ENCODE measurements around the gene ADM.

ADM gene

GRCh38 chr11:10291801-10292638 lies 12.9 kb upstream of the ADM start:
- no peak for DNase-seq

DNA sequence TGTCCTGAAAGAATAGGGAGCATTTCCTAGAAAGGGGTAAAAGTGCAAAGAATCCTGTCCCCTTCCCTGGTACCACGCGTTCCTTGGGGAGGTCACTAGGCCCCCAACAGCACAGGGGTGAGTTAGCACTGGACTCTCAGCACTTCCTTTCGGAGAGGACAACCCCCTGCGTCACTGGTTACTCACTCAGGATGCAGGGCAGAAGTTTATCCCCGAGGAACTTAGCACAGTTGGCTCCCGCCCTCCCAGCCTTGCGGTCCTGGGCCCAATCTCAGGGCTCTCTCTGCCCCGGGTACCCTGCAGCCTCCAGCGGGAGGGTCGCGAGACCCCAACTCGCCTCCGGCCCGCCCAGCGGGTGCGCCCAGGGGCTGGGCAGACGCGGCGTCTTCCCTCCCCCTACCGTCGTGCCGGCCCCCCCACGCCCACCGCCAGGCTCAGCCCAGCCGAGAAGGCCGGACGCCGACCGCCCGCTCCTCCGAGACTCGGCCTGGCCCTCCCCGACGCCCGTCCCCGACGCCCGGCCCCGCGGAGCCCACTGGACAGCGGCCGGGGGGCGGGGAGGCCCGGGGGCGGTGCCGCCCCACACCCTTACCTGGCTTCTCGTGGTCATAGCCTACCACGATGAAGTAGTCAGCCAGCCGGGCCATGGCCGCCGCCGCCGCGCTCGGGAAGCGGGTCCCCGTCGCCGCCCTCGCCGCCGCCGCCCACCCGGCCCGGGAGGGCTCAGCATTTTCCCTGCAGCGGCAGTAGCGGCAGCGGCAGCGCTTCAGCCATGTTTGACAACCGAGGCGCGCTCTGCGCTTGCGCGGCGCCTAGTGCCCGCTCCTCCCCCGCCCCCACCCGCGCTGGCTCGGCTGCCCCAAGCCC lies 11.2 kb upstream of the ADM start, which contains the start of gene SBF2:
SBF2 (minus strand) TSS at position 797 of the 867 bp plus-strand sequence; CDS start at position 647, 150 bp downstream.
- DNase-seq: peak; percentile 89 to 90

DNA sequence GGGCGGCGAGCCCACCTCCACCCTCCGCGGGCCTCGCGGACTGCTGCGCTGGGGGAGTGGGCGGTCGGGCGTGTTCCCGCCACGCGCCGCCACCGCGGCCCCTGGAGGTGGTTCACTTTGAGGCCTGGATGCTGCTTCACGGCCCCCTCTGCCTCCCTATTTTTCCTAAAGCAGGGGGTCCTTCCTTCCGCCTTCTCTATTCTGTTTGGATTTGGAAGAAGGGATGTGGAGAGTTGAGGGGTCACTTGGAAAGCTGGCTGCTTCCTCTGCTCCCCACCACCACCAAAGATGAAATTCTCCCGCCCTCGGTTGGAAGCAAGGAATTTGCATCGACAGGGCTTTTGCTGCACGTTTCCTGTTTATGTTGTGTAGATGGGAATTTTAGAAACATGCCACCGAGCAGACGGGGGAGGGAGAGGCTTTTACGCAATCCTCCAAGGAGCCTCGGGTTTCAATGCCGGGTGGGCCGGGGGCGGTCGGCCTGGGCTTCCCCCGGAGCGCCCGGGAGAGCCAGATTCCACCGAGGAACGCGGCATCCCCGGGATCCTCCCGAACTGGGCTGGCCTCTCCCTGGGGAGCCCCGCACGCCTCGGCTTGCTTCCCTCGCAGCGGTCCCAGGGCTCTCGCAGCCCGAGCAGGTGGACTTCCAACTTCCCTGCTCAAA lies 10.5 kb upstream of the ADM start:
- DNase-seq: peak; percentile 42 to 58

DNA sequence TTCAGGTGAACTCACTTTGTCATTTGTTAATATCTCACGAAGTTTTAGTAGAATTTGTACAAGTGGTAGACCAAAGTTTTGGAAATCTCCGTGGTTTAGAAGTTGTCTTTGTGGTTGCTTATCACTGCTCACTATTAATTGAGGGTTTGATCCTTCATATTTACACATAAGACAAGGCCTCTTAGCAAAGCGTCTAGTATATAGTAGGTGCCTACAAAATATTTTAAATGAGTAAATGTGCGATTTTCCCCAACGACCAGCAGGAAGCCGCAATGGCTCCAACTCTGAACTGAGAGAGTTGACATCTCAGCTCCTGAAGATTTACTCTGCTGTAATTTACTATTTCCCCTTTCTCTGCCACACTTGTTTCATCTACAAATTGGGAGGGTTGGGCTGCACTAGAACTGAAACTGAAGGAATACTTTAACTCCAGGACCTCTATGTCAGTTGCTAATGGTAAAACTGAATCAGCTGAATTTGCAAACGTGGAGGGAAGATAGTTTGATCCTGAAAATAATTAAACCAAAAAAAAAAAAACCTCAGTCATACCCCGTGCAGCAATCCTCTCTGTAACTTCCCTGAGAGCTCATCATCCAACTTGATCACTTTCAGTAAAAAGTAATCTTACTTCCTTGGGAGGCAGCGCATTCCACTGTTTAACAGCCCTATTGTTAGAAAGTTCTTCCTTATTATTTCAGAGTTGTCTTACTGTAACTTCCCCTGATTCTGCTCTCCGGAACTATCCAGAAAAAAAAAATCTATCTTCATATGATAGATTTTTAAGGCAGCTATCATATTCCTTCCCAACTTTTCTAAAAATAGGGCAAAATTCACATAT lies 9.6 kb upstream of the ADM start:
- peak in 1 of 2 experiments; percentile 44 for DNase-seq

DNA sequence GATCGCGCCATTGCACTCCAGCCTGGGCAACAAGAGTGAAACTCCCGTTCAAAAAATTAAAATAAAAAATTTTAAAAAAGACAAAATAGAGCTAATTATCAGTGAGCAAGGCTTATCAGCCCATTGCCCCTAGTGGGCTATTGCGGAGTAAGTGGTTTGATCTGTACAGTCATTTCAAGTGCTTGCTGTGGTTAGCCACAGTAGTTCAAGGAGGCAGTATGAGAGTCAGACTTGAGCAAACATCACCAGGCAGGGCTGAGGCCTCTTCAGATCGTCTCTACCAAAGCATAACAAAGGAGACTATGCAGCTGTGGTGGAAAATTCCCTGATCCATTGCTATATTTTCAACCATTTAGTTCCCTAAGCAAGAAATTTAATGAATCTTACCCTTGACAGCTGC lies 6.5 kb upstream of the ADM start:
- DNase-seq: peak in 1 of 2 experiments; percentile 29

- peak in 1 of 2 experiments; percentile 38 for DNase-seq
Observed at GRCh38 chr11:10301656-10302358, 3.1 kb upstream of the ADM start.

DNA sequence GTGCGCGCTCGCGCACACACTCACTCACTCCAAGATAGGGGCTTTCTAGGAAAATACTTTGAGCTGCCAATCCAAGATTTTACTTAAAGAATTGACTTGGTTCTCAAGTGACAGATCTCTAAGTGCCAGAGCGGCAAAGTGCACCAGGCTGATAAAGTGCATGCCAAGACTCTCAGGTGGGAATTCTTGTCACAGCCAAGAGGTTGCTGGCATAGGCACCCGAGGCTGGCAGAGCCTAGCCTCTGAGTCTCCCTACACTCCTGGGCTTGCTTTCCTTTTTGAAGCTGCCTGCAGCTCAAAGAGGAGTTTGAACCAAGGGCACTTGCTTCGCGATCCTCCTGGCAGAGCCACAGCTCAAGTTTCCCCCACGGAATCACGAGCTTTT lies 2.5 kb upstream of the ADM start:
- no peak for DNase-seq

DNA sequence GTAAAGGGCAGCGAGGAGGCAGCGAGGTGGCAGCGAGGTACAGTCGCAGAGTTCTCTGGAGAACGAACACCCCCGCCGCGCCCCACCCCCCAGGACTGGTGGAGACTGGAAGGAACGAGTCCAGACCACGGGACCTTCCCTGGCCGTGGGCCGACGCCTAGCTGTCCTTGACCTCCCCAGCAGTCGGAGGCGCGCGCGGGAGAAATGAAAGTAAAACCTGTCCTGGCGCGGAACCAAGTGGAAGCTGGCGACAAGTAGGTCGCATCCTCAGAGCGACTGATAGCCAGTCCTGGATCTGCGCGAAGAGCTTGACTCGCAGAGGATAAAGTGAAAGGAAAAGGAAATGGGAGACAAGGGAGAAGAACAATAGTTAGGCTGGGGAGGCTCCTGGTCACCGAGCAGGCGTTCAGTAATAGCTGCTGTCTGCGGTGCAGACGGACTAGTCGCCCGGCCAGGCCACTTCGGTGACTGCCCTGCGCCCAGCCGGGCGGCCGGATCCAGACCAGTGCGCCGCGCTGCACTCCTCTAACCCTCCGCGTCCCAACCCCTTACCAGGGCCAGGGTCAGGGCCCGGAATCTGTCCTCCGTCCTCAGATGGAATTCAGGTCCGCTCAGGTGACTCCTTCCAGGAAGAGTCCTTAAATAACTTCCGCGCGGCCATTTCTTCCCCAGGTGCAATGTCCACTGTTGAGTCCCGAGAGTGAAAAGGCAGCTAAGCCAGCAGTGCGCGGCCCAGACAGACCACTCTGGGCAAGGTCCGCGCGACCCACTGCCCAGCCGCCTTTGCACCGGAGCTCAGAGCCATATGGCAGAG lies 1.9 kb upstream of the ADM start:
- peak in 1 of 2 experiments; percentile 75 for DNase-seq

GRCh38 chr11:10303558-10304363 lies 1.1 kb upstream of the ADM start:
- peak; percentile 57 to 81 for DNase-seq

DNA sequence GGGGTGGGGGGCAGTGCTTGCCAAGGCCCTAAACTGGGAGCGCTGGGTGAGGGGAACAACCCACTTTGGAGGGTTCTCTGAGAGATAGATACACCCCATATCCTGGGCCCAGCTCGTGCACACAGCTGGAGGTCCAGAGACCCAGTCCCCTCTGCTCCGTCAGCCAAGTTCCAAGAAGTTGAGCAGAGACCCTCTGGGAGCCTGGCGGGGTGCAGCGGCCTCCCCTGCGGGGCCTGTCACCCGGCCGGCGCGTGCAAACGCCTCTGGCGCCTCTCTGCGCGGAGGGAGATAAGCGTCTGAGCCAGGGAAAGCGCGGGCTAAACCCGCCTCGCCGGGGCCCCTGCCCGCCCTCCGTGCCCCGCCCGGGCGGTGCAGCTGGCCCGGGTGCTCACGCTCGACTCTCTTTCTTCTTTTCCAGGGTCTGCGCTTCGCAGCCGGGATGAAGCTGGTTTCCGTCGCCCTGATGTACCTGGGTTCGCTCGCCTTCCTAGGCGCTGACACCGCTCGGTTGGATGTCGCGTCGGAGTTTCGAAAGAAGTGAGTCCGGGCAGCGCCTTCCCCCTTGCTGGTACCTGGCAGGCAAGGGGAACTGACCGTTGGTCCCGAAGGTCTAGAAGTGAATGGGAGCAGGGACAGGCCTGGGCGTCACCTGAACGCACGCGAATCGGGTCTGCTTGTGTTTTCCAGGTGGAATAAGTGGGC lies 540 bp downstream of the ADM start:
- peak in 1 of 2 experiments; percentile 47 for DNase-seq

DNA sequence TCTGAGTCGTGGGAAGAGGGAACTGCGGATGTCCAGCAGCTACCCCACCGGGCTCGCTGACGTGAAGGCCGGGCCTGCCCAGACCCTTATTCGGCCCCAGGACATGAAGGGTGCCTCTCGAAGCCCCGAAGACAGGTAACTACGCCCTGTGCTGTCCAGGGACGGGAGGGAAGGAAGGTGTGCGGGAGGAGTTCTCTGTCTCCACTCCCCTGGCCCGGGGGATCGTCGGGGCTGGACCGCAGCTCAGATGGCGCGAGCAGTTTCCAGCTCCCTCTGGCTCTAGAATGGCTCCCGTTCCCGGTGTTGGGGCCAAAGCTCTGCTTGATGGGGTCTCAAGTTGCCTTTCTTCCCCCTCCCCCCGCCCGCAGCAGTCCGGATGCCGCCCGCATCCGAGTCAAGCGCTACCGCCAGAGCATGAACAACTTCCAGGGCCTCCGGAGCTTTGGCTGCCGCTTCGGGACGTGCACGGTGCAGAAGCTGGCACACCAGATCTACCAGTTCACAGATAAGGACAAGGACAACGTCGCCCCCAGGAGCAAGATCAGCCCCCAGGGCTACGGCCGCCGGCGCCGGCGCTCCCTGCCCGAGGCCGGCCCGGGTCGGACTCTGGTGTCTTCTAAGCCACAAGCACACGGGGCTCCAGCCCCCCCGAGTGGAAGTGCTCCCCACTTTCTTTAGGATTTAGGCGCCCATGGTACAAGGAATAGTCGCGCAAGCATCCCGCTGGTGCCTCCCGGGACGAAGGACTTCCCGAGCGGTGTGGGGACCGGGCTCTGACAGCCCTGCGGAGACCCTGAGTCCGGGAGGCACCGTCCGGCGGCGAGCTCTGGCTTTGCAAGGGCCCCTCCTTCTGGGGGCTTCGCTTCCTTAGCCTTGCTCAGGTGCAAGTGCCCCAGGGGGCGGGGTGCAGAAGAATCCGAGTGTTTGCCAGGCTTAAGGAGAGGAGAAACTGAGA lies 1.4 kb downstream of the ADM start:
- DNase-seq: no peak

DNA sequence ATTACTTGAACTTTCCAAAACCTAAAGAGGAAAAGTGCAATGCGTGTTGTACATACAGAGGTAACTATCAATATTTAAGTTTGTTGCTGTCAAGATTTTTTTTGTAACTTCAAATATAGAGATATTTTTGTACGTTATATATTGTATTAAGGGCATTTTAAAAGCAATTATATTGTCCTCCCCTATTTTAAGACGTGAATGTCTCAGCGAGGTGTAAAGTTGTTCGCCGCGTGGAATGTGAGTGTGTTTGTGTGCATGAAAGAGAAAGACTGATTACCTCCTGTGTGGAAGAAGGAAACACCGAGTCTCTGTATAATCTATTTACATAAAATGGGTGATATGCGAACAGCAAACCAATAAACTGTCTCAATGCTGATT lies 2.1 kb downstream of the ADM start:
- peak in 1 of 2 experiments; percentile 59 for DNase-seq

GRCh38 chr11:10307400-10308200 lies 2.7 kb downstream of the ADM start:
- DNase-seq: peak; percentile 87 to 91

DNA sequence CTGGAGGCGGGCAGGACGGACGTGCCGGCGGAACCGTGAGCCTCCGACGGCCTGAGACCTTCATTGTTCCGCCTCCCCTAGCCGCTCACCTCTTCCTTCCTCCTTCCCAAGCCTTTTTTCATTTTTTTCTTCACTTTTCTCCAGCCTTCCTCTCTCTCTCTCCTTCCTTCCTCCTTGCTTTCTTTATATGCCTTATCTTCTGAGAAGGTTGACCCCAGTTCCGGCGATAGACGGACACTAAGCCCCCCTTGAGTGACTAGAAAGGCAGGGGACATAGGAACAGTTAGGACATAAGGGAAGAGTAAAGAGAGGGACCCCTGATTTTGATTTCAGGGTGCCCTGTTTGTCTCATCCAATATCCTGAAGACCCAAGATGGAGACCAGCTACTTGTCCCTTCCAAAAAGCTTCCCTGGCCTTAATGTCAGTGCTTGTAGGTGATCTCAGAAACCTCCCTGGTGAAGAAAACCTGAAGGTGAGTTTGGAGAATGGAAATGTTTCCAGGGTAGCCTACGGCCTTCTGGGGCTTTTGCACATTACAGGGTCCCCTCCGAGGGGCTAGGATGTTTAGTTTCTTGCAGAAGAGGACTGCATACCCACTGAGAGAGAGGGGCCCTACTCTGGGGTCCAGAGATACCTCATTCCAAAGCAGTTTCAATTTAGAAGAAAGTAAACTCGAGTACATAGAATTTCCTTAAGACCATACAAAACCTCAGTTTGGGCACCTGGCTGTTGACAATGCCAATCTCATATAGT lies 3.5 kb downstream of the ADM start:
- peak in 1 of 2 experiments; percentile 40 for DNase-seq

- peak in 1 of 2 experiments; percentile 65 for DNase-seq
Observed at GRCh38 chr11:10309163-10310093, 4.6 kb downstream of the ADM start.
